ENCODE results near the gene QSOX2.

The QSOX2 gene

DNA sequence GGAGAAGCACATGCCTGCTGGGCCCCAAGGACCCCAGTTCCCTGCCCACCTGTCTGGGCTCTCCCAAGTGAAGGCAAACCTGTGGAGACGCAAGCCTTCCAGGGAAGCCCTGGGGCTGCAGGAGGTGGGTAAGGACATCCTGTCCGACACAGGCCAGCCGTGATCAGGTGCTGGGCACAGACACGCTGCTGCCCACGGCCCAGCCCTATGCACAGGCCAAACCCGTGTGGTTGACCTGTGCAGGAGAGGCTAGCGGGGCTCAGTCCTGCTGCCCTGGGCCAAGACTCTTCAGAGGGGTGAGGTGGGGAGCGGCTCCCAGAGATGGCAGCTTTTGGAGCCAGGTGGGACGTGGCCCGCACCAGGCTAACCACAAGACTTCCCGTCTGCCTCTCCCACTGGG, 55.0 kb downstream of the QSOX2 start:
- DNase-seq (ENCODE audit: low read depth in 2 of 2): no peak

DNA sequence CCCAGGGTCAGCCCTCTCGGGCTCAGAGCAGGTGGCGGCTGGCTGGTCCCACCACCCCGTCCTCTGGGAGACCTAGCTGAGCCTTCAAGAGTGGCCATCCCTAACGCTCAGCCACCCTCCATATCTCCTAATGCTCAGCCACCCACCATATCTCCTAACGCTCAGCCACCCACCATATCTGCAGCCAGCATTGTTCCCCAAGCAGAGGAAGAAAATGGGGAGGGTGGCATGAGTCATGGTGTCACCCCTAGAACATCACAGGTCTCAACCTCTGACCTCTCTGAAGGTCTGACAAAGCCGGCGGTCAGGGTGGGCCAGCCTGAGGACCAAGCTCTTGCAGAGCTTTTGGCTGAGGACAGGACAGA, 55.4 kb downstream of the QSOX2 start:
- no peak for DNase-seq (ENCODE audit: low read depth in 2 of 2)

DNA sequence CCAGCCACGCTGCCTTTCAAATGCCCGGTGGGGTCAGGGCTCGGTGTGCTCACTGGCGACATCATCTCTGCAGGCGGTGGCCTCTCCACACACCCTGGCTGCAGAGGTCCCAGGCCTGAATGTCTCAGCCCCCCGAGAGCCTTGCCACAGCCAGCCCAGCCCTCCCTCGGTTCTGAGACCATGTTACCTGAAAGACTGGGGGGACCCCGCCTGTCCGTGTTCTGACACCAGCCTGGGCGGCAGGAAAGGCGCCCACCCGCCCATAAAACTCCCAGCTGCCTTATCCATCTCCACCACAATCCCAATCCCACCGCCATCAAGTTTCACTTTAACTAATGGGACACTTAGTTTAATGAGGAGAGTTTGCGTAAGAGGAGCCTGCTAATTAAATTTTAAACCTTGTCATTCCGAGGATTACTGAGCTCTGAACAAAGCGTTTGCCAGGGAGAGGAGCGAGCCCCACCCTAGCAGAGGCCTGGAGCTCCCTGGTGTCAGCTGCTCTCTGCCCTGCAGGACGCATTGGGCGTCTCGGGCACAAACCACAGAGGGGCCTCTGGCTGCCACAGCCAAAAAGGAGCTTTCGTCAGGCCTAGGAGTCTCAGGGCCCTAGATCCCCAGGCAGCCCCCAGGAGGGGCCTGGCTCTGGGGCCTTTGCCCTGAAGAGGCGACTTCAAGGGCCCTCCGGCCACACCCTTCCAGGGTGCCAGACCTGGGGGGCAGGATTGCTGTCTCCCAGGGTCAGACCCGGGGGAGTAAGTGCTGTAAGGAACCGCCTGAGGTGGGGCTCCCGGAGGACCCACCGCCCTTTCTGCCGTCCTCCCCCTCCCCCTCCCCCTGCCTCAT, 56.0 kb downstream of the QSOX2 start:
- DNase-seq (ENCODE audit: low read depth in 2 of 2): no peak

DNA sequence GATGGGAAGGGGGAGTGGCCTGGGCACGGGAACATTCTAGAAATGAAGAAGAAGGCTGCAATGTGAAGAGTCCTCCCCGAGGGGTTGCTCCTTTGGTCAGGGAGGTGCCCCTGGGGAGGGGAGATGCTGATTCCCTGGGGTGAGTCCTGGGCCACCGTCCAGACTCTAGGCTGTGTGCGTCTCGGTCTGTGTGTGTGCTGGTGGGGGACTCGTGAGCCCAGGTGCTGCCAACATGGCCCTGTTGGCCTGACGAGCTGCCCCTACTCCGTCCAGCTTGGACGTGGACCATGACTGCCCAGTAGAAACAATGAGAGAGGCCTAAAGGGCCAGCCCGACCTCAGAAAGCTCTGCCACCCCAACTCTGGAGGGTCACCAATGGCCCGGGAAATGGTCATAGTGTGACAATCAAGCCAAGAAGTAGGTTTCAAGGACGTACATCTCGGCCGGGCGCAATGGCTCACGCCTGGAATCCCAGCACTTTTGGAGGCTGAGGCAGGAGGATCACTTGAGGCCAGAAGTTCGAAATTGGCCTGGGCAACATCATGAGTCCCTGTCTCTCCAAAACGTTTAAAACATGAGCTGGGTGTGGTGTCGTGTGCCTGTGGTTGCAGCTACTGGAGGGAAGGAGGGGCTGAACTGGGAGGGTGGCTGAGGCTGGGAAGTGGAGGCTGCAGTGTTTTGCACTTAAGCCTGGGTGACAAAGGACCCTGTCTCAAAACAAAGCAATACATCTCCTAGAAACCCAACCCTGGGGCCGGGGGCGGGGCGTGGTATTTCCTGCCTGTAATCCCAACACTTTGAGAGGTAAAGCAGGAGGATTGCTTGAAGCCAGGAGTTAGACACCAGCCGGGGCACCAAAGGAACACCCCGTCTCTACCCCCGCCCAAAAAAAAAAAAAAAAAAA, 57.7 kb downstream of the QSOX2 start:
- no peak for DNase-seq (ENCODE audit: low read depth in 2 of 2)

DNA sequence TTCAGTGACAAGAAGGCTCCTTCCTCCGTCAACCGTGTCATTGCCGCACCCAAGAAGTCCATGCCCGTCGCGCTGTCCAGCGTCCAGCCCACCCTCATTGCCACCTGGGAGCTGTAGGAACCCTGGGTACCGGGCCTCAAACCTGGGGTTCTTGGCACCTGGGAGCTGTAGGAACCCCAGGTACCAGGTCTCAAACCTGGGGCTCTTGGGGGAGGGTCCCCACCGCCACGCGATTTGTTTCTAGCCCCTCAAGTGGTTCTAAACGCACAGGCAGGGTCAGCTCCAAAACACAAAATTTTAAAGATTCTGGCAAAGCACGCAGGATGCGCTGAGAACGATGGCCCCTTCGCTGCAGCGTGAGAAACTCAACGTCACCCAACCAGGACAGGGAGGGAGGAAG, 58.4 kb downstream of the QSOX2 start:
- DNase-seq (ENCODE audit: low read depth in 2 of 2): no peak

DNA sequence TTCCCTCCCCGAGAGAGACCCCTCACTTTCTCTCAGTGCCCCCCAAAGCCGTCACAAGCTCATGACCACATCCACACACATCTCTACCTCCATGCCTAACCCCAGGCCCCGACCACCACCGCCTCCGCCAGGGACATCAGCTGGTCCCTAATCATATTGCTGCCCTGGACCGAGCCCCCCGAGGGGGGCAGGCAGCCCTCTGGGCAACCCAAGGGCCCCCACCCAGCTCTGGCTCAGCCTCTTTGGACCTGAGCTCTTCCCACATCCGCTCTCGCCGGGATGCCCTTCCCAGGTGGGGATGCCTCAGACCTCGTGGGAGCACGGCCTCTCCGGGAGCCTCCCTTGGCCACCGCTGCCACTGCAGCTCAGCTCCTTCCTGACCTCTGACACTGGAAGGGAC, 59.2 kb downstream of the QSOX2 start:
- no peak for DNase-seq (ENCODE audit: low read depth in 2 of 2)

DNA sequence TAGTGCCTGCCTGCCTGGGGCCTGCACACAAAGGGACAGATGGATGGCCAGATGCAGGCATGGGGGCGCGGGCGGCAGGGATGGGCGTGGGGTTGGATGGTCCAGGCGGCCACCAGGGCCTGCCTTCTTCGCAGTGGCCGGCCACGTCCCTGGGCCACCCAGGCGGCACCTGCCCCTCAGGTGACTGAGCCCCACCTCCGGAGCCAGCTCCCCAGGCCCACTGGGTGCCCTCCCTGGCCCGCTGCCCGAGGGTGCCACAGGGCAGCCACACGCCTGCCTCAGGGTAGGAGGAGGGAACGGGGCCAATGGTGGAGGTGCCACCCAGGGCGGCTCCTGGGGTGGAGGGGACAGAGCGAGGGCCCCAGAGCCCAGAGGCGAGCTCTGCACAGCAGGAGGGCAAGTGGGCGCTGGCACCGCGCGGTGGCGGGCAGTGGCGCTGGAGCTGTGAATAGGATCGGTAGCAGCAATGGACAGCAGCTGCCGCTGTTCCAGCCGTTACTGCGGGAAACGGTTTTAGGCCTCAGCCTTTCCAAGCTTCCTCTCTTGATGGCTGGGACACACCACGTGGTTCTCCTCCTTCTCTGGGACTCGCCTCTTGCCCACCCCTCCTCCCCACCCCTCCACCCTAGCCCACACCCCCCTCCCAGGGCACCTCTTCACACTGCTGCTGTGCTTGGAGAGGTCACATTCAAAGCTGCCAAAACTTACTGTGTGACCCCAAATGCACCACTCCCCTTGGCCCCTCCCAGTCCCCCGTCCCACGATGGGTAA, 59.8 kb downstream of the QSOX2 start:
- DNase-seq (ENCODE audit: low read depth in 2 of 2): no peak

DNA sequence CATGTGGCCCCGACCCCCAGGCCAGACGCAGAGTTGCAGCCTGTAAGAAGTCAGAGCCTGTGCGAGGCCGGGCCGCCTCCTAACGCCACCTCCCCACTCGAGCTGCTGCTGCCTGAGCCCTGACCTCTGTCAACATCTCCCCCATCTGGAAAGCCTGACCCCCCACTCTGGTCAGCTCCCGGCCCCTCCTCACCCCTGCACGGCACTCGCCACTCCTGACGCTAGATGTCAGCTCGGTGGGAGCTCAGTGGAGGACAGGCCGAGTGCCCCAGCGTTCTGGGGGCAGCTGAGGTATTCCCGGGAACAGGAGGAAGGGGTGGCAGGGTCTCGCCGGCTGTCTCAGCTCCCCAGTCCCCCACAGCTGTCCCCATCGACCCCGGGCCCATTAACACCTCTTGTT, 60.5 kb downstream of the QSOX2 start:
- DNase-seq (ENCODE audit: low read depth in 2 of 2): no peak

DNA sequence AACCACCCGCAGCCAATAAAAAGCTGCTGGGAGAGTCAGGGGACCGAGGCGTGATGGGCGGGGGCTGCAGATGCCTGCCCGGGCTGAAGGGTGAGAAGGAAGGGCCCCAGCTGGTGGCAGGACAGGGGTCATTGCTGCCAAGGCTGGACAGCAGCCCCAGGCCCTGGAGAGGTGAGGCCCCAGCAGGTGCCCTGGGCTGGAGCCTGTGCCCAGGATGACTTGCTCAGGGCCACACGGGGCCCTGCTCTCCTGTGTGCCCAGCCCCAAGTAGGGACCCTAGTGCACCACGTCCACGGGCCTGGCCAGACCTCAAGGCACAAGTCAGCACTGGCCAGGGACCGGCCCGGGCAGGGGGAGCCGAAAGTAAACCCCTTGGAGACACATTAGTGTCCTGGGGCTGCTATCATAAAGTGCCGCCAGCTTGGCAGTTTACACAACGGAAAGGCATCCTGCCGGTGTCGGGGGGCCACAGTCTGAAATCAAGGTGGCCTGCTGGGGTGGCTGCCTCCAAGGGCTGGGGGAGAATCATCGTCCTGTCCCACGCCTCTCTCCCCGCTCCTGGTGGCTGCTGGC, 62.7 kb downstream of the QSOX2 start:
- no peak for DNase-seq (ENCODE audit: low read depth in 2 of 2)

DNA sequence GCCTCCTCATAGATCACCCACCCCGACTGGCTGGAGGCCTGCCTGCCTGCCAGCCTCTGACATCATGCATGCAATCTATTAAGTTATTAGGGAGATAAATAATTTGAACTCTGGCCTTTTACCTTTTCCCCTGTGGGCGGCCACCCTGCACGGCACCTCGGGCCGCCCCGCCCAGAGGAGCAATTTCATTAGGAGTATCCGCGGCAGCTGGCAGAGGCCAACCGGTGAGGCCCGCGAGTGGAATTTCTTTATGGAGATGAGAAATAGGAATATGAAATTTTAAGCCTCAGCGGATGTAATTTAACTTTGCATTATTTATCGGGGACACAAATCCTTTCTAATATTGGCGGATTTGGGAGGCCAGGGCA, 63.2 kb downstream of the QSOX2 start:
- no peak for DNase-seq (ENCODE audit: low read depth in 2 of 2)

DNA sequence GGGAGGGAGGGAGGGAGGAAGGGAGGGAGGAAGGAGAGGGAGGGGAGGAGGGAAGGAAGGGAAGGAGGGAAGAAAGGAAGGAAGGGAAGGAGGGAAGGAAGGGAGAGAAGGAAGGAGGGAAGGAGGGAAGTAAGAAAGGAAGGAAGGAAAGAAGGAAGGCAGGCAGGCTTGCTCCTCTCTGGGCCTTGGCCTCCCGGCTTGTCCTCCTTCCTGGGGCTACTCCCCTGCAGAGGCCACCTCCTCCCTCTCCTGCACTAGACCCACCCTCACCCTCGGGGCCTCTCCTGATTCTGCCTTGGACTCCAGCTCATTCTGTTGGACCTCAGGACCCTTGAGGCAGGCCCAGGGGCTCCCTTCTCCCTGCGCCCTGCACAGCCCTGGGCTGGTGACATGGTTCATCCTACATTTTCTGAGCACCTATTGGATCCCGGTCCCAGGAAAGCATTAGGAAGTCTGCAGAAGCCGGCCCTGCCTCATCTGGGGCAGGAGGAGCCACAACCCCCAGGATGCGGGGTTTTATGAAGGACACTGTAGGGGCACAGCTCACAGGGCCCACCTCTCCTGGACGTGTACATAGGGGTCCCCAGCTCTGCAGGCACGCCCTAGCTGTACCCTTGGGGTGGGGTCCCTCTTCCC, 63.7 kb downstream of the QSOX2 start:
- DNase-seq (ENCODE audit: low read depth in 2 of 2): no peak

DNA sequence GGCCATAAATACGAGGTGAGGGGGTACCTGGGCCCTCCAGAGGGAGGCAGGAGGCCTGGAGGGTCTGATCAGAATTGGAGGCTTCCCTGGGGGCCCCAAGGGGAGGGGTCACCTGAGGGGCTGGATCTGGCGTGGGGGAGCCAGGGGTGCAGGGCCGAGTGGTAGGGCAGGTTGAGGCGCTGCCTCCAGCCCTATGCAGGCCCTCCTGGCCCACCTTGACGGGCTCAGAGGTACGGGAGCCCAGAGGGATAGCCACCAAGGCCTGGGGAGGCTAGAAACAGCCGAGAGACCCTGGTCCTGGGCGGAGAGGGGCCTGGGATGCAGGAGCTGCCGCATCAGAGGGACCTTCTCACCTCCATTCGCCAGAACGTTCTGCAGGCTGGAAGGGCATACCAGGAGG, 65.0 kb downstream of the QSOX2 start:
- DNase-seq (ENCODE audit: low read depth in 2 of 2): no peak

DNA sequence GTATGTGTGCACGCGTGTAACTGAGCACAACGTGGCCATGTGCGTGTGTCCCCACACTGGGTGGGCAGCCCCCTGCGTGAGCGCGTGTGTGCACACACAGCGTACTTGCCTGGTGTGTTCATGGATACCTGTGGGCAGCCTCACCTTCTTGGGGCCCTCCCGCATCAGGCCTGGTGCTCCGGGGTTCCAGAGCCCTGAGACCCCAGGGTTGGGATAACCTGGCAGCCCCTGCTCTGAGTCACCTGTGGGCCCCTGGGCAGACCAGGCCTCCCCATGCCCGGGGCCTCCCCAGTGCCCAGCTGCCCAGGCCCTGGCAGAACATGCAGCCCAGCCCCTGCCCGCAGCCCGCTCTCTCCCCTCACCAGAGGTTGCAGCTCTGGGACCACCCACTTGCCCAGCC, 65.9 kb downstream of the QSOX2 start:
- no peak for DNase-seq (ENCODE audit: low read depth in 2 of 2)

DNA sequence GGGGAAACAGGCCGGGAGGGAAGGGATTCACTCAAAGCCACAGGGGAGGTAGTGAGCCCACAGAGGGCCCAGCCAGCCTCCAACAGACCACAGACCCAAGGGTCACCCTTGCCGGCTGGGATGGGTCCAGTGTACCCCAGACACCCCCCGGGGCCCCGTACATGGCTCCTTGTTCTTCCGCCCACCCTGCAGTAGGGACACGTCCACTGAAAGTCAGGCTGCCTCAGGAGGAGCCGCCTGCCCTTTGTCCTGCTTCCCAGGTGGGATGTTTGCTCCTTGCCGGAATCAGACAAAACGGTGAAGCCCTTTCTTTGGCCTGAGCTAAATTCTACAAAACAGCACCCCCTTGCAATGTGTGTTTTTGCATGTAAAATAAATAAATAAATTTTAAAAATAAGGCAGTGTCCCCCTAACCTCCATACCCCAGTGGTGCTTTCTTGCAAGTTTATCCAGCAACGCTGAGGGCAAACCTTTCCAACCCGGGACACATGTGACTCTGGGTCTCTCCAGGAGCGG, 66.5 kb downstream of the QSOX2 start:
- DNase-seq (ENCODE audit: low read depth in 2 of 2): no peak

DNA sequence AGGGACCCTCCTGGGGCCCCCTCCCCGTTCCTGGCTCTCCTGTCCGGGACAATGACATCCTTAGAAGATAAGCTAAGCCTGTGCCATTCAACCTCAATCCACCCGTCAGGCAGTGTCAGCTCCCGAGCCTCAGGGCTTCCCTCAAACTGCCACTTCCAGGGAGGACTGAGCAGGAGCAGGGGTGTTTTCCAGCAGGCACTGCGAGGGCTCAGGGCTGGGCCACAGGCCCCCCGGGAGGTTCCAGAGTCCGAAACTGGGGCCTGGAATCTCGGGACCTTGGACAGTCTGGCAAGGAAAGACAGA, 66.9 kb downstream of the QSOX2 start:
- no peak for DNase-seq (ENCODE audit: low read depth in 2 of 2)

DNA sequence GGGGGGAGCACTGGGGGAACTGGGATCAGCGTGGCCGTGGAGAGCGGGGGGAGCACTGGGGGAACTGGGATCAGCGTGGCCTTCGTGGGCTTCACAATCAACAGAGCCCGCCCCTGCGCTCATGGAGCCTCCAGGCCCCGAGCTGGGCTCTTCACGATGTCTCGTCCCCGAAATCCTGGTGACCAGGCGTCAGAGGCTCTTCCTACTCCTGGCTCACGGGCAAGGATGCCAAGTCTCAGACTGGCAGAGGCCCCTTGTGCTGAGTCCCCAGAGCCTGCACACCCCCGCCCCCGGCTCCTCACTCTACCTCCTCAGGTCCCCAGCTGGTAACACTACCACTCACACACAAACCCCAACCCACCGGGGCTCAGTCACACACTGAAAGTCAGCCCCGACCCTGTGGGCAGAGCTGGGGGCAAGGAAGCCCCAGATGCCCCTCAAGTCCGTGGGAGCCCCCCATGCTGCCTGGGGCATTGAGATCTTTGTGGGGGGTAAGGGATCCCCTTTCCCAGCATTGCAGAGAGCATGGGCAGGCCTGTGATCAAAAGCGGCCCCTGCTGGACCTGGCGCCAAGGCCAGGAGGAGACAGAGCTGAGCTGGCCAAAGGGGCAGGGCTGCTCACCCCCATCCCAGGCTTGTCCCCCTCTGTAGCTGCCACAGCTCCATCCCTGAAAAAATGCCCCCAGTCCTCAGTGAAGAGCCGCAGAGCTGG, 67.4 kb downstream of the QSOX2 start:
- DNase-seq (ENCODE audit: low read depth in 2 of 2): no peak

DNA sequence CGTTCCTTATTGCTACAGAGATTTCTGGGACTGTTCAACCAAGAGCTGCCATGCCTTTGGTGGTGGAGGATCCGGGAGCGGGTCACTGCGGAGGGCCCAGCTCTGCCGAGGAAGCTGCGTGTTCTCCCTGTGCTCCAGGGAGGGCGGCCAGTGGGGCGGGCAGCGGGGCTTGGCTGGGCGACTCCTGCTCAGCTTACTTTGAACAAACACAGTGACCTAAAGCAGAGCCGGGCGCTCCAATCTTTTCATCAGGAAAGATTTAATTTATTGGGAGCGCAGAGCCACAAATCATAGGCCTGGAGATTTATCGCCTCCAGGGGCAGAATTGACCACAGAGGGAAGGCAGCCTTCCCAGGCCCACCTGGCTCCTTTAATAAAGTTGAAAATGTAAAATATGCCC, 68.4 kb downstream of the QSOX2 start:
- no peak for DNase-seq (ENCODE audit: low read depth in 2 of 2)

DNA sequence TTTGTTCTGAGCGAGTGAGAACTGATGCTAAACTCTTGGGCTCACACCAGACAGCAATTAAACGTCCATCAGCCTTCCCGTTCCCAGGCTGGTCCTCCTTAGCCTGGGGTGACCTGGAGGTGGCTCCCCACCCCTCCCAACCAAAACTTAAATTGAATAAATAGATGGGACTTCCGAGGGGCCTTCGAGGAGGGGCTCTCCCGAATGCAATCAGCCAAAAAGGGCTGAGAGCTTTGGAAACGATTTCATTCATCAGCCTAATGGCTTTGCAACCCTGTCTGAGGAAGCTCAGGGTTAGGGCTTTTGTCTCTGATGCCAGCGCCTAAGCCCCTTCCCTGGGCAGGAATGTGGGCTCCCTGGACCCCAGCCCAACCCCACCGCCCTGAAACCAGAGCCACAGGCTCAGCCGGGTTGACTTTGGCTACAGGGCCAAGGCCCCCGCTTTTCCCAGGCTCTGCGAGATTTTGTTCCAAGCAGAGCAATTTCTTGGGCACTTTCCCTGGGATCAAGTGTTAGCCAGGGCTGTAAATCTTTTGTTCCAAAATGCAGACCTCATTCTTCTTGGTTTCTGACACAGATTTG, 69.9 kb downstream of the QSOX2 start:
- no peak for DNase-seq (ENCODE audit: low read depth in 2 of 2)

DNA sequence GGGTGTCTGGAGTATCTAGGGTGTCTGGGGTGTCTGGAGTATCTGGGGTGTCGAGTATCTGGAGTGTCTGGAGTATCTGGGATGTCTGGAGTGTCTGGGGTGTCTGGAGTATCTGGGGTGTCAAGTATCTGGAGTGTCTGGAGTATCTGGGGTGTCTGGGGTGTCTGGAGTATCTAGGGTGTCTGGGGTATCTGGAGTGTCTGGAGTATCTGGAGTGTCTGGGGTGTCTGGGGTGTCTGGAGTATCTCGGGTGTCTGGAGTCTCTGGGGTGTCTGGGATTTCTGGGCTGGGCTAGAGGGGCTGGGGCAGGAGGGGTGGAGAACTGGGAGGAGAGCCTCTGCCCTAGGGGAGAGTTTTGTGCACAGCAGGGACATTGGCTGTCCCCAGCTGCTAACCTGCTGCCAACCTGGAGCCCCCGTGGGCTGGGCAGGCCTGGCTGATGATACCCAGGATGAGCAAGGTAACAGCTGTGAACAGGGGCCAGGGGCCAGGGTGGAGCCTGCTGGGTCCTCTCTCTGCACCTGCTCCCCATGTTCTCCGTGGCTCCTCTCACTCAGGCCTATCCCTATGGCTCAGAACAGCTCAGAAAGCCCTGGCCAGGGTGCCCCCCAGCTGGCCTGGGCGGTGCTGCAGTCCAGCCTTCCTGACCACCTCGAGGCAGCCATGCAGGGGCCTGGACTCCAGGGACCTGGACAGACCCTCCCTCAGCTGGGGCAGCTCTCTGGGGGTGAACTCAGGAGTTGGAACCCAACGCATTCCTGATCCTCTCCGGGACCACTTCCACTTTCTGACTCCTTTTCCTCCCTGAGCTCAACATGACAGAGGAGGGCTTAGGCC, 70.6 kb downstream of the QSOX2 start:
- no peak for DNase-seq (ENCODE audit: low read depth in 2 of 2)

All from fibroblast of skin of left quadriceps (primary cell).